ENCODE results near the gene DPP6.

Gene DPP6

DNA sequence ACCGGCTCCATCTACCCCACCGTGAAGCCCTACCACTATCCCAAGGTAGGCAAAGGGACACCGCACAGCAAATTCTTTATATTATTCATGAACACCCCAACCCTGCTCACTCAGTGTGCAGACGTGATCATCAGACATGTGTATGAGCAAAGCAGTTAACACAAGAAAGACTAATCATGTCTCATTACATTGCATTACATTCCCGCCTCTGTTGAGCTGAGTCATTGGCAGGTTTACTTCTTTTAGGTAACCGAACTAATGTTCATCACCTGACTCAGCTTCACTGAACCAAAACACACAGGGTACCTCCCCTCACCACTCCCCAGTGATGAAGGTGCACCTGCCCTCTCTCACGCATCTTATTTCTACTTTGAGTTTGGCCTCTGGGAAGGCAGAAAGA is 717.3 kb downstream of the DPP6 start:
- no peak for DNase-seq (ENCODE audit: low spot score)

DNA sequence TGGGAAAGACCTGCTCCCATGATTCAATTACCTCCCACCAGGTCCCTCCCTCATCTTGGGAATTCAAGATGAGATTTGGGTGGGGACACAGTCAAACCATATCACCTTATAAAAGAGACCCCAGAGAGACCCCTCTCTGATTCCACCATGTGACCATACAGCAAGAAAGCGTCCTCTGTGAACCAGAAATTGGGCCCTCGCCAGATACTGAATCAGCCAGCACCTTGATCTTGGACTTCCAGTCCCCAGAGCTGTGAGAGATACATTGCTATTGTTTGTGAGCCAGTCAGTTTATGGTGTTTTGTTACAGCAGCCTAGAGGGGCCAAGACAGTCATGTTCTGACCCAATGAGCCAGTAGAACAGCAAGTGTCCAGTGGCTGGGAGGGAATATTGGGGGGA is 718.2 kb downstream of the DPP6 start:
- DNase-seq (ENCODE audit: low spot score) = no peak

DNA sequence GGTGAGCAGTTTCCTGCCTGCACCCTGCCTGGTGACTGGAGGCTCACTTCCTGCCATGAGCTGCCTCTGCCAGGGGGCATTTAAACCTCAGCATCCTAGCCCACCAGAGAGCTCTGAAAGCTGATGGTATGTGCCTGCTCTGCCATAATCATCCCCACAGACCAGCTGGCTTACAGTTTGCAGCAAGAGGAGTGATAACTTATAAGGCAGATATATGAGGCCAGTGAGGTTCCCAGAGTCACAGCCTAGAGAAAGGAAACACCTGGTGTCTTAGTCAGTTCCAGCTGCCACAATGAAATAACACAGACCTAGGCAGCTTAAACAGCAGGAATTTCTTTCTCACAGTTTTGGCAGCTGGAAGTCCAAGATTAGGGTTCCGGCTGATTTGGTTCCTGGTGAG is 718.8 kb downstream of the DPP6 start:
- no peak for DNase-seq (ENCODE audit: low spot score)

DNA sequence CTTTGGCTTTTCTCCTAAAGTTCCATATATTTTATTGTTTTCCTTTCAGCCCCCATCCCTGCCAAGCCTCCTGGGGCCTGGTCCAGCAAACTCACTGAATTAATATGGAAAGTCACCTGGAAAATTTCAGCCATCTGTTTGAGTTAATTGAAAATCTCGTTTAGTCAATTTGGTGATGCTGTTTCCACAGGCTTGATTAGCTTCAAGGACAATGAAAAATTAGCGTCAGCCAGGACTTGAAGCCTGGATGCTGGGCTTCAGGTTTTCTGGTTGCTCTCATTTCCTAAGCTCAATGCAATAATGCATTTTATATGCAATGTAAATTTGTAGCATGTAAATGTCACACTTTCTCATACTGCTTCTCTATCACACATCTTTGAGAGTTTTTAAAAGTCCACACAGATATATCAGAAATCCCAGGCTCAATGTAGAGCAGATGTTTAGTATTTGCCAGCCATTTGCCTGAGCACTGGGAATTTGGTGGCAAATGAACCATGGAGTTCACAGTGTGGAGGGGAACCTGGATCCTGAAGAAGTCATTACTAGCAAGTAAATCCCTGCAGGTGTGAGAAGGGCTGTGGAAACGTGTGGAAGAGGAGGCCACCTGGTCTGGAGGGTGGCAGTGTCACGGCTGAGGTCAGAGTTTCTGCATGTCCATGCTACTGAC is 722.2 kb downstream of the DPP6 start:
- no peak for DNase-seq (ENCODE audit: low spot score)

DNA sequence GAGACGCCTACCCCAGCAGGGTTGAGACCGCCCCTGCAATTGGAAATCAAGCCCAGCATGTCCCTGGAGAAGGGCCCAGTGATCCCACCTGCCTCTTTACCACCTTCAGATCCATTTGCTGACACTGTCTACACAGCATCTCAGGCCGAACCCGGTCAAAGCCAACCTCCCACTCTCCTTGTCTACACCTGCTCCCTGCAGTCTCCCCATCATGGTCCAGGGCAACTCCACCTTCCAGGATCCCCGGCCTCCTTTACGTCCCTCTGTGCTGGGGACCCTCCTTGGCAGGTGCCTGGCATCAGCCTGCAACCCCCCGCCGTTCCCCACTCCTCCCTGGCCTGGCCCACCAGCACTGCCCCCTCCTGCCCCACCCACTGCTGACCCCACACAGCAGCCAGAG is 723.5 kb downstream of the DPP6 start:
- DNase-seq (ENCODE audit: low spot score) = no peak

DNA sequence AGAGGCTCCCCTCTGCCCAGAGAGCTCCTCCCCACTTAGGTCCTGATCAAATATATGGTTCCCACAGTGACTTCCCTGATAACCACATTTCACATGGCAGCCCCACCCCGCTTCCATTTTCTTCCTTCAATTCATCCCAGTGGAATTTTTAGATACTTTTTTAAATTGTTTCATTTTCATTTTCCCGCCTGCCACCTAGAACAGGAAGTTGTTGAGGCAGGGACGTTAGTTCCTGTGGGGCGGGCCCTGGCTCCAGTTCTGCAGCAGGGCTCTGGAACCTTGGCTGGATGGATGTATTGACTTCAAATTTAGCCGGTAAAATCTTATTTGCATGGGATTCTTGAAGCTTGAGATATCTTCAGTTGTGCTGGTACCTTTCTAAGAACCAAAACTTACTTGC is 724.2 kb downstream of the DPP6 start:
- DNase-seq (ENCODE audit: low spot score) = no peak

DNA sequence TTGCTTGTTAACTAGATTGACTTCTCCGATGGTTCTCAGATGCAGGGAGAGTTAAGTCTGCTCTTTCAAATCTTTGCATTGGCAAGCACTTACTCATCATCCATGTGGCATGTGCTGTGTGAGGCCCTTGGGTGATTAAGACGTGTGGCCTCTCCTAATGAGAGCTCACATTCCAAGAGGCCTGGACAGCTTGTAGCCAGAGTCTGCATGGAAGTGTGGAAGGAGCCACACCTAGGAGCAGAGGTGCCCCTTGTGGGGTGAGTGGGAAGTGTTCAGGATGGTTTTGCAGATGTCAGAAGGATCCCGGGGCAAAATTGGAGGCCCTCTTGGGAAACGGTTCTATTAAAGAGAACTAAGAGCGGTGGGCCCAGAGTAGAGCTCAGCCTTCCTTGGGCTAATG is 724.8 kb downstream of the DPP6 start:
- DNase-seq (ENCODE audit: low spot score) = no peak

DNA sequence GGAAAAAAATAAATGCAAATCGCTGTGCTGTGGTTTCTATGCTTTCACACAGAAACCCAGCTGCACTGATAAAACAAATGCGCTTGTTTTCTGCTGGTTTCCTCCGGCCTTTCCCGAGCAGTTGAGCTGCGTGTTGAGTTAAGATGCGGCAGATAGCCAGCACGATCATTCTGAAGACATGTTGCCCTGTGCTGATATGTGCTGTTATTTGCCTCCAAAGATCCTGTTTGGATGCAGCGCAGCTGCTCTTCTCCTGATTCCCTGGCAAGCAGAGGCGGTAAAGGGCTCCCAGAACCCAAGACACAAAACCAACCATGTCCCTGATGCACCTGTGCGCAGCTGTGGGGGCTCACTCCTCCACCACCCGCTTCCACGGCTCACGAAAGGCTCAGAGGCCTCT is 725.3 kb downstream of the DPP6 start:
- no peak for DNase-seq (ENCODE audit: low spot score)

DNA sequence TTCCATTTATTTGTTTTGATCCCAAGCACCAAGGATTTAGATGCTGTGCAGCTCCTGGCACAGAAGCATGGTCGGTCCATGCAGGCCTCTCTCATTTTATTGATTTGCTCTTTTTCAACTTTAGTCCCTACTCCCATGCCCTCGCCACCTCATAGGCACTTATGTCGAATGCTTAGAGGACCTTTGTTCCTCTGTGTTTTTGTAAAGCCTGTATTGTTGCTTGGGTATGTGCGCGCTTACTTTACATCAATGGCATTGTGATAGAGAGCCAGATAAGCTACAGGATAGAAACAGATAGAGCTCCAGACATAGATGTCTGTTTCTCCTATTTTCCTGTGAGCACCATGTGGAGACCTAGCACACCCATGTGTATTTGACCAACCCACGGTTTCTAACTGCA is 725.7 kb downstream of the DPP6 start:
- DNase-seq (ENCODE audit: low spot score) = no peak

DNA sequence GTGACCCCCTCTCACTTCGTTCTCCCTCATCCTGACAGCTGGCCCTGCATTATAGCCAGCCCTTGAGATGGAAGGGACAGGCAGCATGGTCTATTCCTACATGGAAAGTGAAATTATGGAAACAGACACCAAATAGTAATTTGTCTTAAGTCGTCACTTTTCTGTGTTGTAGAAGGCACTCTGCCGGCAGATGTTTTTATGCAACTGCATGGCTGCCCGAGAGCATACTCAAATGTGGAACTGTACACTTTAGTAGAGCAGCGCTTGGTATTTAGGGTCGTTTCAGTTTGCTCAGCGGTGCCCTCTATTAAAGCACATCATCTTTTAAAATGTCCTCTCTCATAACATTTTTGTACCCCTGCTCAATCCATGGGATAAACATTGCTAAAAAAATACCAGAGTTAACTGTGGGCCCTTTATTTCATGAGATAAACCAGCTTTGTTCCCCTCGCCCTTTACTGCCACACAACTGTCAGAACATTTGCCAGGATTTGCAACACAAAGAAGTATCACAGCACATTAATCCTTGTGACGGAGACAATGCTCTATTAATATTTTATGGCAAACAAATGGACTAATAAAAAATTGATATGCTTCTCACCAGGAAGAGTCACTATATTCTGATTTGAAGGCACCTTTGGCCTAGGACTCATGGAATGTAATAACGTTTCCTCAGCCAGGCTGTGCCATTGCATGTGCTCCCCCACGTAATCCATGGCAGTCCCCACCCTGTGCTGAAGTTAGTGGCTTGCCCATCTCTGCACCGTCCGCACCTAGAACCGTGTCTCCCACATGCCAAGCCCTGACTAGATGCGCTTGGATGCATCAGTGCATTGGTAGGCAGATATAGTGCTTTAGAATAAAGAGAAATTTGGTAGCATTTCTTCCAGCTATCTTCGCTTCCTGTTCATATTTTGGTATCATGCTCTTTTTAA is 729.4 kb downstream of the DPP6 start:
- peak; percentile 6 for DNase-seq (ENCODE audit: low spot score)

DNA sequence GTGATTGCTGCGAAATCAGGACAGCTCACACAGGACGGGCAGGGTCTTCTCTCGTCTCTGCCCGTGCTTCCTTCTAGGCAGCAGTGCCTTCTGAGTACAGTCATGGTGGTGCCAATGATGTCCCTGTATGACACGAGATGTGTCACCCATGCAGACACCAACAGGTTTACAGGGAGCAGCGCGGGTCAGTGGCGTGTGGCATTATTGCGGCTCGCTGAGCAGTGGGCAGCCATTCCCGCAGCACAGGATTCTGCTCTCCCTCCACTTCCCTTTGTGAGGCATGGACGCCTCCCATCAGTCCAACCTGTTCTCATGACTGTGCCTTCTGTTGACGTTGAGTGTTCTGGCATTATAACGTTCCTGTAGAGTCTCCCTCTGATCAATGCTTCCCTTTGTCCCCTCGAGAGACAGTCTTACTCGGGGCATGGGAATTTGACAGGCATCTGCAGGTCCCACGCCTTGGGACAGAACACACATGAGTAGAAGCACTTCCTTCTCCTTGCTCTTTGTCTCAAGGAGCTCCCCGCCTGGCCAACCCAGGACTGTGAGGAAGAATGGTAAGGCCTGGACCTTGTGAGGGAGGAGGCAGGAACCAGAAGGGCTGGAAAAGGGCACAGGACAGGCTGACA is 731.2 kb downstream of the DPP6 start:
- DNase-seq (ENCODE audit: low spot score) = no peak

DNA sequence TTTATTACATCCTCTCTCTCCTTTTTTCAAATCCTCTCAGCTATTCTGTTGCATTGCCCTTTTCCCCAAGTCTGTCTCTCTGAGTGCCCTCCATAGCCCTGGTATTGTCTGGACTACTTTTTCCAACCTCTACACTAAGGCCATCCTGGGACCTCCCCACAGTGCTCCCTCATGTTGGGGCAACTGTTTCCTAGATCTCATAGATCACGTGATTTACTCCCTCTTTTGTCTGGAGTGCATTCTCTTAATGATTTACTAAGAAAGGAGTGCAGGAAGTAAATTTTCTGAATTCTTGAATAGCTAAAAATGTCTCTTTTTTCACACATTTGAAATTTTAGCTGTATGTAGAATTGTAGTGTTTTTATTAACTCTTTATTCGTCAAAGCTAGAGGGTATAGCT is 733.7 kb downstream of the DPP6 start:
- no peak for DNase-seq (ENCODE audit: low spot score)

DNA sequence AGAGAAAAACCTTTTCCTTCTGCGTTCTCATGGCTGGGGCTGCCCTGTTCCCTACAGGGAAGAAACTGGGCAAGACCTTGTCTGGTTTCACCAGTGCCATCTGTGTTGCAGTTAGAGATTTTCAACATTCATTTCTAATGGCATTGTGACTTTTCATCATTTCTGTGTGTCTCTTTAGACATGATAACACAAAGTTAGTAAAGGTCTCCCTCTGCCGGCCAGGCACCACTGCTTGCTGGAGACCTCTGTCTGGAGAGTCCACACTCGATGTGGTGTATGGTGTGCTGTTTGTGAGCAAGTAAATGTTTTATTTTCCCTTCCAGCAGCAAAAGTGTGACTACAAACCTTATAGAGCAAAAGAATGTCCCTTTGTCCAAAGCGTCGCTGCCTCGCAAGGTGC is 737.2 kb downstream of the DPP6 start:
- no peak for DNase-seq (ENCODE audit: low spot score)

DNA sequence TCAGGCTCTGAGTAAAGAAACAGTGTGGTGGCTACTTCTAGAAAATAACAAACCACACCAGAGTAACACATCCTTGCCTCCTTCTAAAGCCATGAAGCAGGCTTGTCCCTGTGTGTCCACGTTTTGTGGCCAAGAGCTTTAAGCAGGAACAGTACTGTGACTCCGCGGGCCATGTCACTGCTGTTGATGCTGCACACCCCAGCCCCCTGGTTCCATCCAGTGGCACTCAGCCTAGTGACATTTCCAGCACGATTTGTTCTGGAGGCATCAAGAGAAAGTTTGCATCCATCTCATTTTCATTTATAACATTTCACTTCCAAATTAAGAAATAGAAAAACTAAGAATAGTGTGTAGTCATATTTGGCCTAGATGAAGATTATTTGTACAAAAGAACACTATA is 739.4 kb downstream of the DPP6 start:
- DNase-seq (ENCODE audit: low spot score) = no peak

DNA sequence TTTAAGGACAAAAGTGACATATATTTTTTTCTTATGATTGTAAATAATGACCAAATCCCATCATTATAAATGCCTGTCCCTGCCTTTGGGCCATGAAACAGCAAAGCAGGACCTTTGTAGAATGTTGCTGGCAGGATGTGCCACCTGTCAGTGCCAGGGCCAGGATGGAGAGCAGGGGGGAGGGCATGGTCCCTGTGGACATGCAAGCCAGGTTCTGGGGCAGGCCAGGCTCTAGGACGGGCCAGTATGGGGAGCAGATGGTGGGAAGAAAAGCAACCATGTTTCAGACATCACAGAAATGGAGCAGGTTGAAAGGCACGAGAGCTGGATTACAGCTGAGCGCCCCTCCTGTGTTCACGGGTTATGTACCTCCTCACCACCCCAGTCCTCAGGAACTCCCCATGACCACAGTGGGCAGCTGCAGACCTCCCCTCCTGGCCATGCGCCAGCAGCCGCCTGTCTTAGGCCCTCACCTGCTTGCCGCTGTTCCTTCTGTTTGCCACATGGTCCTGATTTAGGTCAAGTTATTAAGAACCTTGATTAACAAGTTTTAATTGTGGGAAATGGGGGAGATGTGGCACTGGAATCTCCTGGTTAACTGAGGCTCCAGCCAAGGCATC is 740.3 kb downstream of the DPP6 start:
- DNase-seq (ENCODE audit: low spot score) = no peak

DNA sequence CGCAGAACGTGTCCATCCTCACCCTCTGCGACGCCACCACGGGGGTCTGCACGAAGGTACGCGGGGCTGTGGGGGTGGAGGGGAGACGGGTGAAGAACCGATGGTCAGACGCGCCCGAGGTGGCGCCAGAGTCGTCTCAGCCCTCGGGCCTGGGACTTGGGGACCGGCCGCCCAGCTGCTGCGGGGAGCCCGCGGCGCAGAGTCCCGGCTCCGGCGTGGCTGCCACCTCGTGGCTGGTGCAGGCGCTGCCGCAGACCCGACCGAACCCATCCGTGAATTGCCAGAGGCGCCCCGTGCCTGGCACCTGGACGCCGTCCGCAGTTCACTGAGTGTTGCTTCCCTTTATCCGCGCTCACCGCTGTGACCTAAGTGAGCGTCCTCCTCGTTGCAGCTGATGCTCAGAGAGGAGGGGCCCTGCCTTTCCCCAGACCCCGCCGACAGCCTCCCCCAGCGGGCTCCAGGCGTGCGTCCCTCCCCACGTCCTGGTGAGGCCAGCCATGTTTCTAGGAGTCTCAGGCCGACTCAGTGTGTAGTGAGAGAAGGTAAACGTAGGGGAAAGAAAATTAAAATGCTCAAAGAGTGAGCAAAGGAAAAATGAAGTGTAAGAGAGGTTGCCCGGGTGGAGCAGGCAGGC is 742.1 kb downstream of the DPP6 start:
- DNase-seq (ENCODE audit: low spot score) = no peak

DNA sequence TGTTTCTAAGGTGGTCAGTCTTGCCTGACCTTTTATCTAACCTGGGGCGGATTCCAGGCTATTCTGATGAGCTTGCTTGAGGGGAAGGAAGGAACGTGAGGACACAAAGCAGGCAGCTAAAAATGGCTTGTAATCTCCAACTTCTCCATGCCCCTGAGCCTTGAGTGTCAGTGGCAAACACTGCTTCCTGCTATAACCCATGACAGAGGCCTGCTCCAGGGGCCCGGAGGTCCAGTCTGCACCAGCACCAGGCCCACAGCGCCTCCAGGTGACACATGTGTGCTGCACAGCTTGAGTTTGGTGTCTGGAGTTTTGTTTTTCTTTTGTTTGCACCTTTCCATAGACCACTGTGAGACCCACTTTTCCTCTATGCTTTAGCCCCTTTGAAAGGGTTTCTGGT is 742.8 kb downstream of the DPP6 start:
- DNase-seq (ENCODE audit: low spot score) = no peak

DNA sequence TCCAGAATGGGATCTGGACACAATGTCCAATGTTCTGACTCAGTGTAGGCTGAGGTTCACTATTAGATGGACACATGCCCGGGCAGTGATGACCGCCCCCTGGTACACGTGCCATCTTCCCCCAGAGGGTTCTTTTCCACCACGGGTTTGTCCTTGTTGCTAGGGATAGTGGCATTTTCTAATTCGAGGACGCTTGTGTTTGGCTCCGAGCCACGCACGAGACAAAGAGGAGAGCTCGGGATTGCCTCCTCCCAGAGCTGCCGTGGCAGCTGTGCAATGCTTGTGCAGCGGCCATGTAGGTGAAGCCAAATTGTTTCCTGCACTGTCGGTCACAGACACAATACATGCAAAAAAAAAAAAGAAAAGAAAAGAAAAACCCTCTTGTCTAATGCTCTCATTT is 743.2 kb downstream of the DPP6 start:
- no peak for DNase-seq (ENCODE audit: low spot score)

DNA sequence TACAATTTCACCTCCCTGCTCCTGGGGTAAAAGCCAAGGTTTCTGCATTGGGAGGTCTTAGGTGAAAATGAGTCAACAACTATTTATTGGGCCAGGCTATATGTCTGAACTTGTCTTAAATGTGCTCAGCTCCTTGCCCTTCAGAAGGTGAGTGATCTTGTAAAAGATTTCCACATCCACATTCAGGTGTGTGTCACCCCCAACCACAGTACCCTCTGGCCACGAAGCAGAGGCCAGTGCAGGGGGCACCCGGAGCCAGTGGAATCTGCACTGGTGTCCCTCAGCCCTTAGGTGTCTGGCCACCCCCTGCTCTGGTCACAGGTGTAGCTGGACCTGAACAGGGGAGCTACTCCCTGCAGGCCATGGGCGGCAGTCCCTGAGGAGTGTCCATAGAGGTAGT is 752.3 kb downstream of the DPP6 start:
- no peak for DNase-seq (ENCODE audit: low spot score)

DNA sequence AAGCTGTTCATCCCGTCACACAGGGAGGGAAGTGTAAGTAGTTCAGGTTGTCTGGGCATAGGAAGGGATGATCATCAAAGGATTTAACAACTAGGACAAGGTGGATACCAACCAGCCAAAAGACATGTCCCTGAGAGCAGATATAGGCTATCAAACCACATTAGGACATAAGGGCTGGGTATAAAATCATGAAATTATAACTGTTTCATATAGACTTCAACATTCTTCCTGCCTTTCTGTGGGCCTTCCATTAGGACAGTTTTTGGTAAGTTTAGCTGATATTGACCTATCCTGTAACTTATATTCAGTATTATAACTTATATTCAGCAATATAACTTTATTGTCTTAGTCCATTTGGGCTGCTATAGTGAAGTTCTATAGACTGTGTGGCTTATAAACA is 759.8 kb downstream of the DPP6 start:
- DNase-seq (ENCODE audit: low spot score) = no peak

DNA sequence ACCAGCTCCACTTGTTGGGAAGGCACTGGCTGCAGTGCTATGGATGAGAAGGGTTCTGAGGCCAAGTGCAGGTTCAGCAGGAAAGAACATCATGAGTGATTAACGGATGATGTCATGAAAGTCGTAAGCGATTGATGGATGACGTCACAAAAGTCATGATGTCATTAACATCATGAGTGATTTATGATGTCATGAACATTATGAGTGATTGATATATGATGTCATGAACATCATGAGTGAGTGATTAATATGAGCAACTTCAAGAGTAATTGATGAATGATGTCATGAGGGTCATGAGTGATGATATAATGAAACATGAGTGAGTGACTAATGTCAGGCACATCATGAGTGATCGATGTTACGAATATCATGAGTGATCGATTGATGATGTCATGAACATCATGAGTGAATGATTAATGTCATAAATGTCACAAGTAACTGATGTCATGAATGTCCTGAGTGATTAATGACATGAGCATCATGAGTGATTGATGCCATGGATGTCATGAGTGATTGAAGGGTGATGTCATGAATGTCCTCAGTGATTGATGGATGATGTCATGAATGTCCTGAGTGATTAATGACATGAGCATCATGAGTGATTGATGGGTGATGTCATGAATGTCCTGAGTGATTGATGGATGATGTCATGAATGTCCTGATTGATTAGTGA is 765.2 kb downstream of the DPP6 start:
- no peak for DNase-seq (ENCODE audit: low spot score)

DNA sequence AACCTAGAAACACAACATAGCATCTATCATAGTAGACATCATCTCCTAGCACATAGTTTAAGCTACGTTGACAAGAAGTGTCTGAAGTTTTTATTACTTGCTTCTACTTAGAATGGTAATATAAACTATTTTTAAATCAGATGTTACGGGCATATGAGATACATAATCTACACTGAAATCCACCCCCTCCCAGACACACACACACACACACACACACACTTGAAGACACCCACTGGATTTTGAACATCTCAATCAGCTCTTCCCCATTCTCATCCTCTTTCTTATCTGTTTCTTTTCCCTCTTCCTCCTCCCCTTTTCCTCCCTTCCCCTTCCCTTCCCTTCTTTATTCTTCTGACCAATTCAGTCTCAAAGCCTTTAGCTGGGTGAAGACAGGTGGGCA is 774.8 kb downstream of the DPP6 start:
- DNase-seq (ENCODE audit: low spot score) = no peak

All from COLO829 (cell line).